SK-N-SH treated with all-trans-retinoic acid at 6 μM for 48 hours (cell line): Measurements from ENCODE around the gene PAK5.
A peak's percentile ranks its signal among the peaks of the same experiment; 100 is the strongest.

Source experiments
- ATAC-seq: fragments of 200-7000 bp; cut with Tn5 transposase; 3 replicates; pipeline ENCODE4 v1.9.1; 2020; ENCODE audit warnings: mild to moderate bottlenecking, moderate library complexity
- BACH2 ChIP-seq: fragments of 250-450 bp; sonication (Bioruptor Pico); IDR thresholded peaks from 2 replicates; pipeline ENCODE4 v1.9.0; 2021; ENCODE audit warnings: mild to moderate bottlenecking, borderline replicate concordance
- CREB5 ChIP-seq: fragments of 250-450 bp; sonication (Bioruptor Pico); IDR thresholded peaks from 2 replicates; pipeline ENCODE4 v1.5.1; 2020; ENCODE audit warnings: low read depth, mild to moderate bottlenecking, moderate library complexity
- CSDC2 ChIP-seq: fragments of 250-450 bp; sonication (Bioruptor Pico); IDR thresholded peaks from 2 replicates; pipeline ENCODE4 v1.5.0; 2020; ENCODE audit warnings: mild to moderate bottlenecking, moderate library complexity
- CSRNP3 ChIP-seq: fragments of 250-450 bp; sonication (Bioruptor Pico); IDR thresholded peaks from 2 replicates; pipeline ENCODE4 v1.5.1; 2021; ENCODE audit warnings: mild to moderate bottlenecking, moderate library complexity
- ESRRG ChIP-seq: fragments of 250-450 bp; sonication (Bioruptor Pico); IDR thresholded peaks from 2 replicates; pipeline ENCODE4 v1.6.1; 2021; ENCODE audit warnings: mild to moderate bottlenecking
- GLIS3 ChIP-seq: fragments of 250-450 bp; sonication (Bioruptor Pico); IDR thresholded peaks from 2 replicates; pipeline ENCODE4 v1.5.0; 2020; ENCODE audit warnings: mild to moderate bottlenecking, moderate library complexity
- ISL1 ChIP-seq: fragments of 250-450 bp; sonication (Bioruptor Pico); IDR thresholded peaks from 2 replicates; pipeline ENCODE4 v2.1.2; 2022; ENCODE audit warnings: mild to moderate bottlenecking, moderate library complexity
- OSR1 ChIP-seq: fragments of 250-450 bp; sonication (Bioruptor Pico); IDR thresholded peaks from 2 replicates; pipeline ENCODE4 v1.8.0; 2022; ENCODE audit warnings: moderate library complexity, mild to moderate bottlenecking, inconsistent platforms
- PATZ1 ChIP-seq: fragments of 250-450 bp; sonication (Bioruptor Pico); IDR thresholded peaks from 2 replicates; pipeline ENCODE4 v1.8.0; 2020; ENCODE audit warnings: mild to moderate bottlenecking, moderate library complexity, borderline replicate concordance
- POU6F1 ChIP-seq: fragments of 250-450 bp; sonication (Bioruptor Pico); IDR thresholded peaks from 2 replicates; pipeline ENCODE4 v1.8.0; 2021; ENCODE audit warnings: low read depth, mild to moderate bottlenecking, moderate library complexity, borderline replicate concordance
- PPARA ChIP-seq: fragments of 250-450 bp; sonication (Bioruptor Pico); IDR thresholded peaks from 2 replicates; pipeline ENCODE4 v1.5.0; 2020; ENCODE audit warnings: mild to moderate bottlenecking, borderline replicate concordance
- RARB ChIP-seq: fragments of 250-450 bp; sonication (Bioruptor Pico); IDR thresholded peaks from 2 replicates; pipeline ENCODE4 v1.8.0; 2021; ENCODE audit warnings: mild to moderate bottlenecking, moderate library complexity
- SNAI2 ChIP-seq: fragments of 250-450 bp; sonication (Bioruptor Pico); IDR thresholded peaks from 2 replicates; pipeline ENCODE4 v1.5.0; 2020; ENCODE audit warnings: mild to moderate bottlenecking, moderate library complexity
- TCF4 ChIP-seq: fragments of 250-450 bp; sonication (Bioruptor Pico); IDR thresholded peaks from 2 replicates; pipeline ENCODE4 v1.8.0; 2021; ENCODE audit warnings: mild to moderate bottlenecking, moderate library complexity, borderline replicate concordance
- TOX ChIP-seq: fragments of 250-450 bp; sonication (Bioruptor Pico); IDR thresholded peaks from 2 replicates; pipeline ENCODE4 v1.8.0; 2021; ENCODE audit warnings: mild to moderate bottlenecking, moderate library complexity, borderline replicate concordance
- TSHZ2 ChIP-seq: fragments of 250-450 bp; sonication (Bioruptor Pico); IDR thresholded peaks from 2 replicates; pipeline ENCODE4 v1.5.0; 2020; ENCODE audit warnings: mild to moderate bottlenecking, moderate library complexity
- ZC3H10 ChIP-seq: fragments of 250-450 bp; sonication (Bioruptor Pico); IDR thresholded peaks from 2 replicates; pipeline ENCODE4 v1.5.1; 2021; ENCODE audit warnings: mild to moderate bottlenecking, moderate library complexity
- ZFP3 ChIP-seq: fragments of 250-450 bp; sonication (Bioruptor Pico); IDR thresholded peaks from 2 replicates; pipeline ENCODE4 v1.5.0; 2020; ENCODE audit warnings: mild to moderate bottlenecking, moderate library complexity
- ZFP30 ChIP-seq: fragments of 450-650 bp; formaldehyde crosslinking; IDR thresholded peaks from 2 replicates; pipeline ENCODE4 v1.5.0; 2022; ENCODE audit warnings: mild to moderate bottlenecking, moderate library complexity
- ZNF565 ChIP-seq: fragments of 450-650 bp; formaldehyde crosslinking; conservative IDR thresholded peaks from 2 replicates; pipeline ENCODE4 v1.5.0; 2020; ENCODE audit warnings: low read depth, mild to moderate bottlenecking, moderate library complexity
- ZNF70 ChIP-seq: fragments of 450-650 bp; formaldehyde crosslinking; IDR thresholded peaks from 2 replicates; pipeline ENCODE4 v1.5.0; 2020; ENCODE audit warnings: mild to moderate bottlenecking, moderate library complexity
- ZNF8 ChIP-seq: fragments of 450-650 bp; formaldehyde crosslinking; IDR thresholded peaks from 2 replicates; pipeline ENCODE4 v1.5.0; 2020; ENCODE audit warnings: mild to moderate bottlenecking, moderate library complexity

The PAK5 gene

GRCh38 chr20:9516234-9516871 lies 322.5 kb downstream of the PAK5 start (continued):
- TF ChIP-seq PATZ1 (CRISPR knock-in tag), result no peak
- TF ChIP-seq PPARA (CRISPR knock-in tag), result no peak
- no peak for TF ChIP-seq GLIS3 (CRISPR knock-in tag)
- TF ChIP-seq RARB (CRISPR knock-in tag), result no peak
- TF ChIP-seq ZFP30 (CRISPR knock-in tag), result no peak
- no peak for TF ChIP-seq ISL1 (CRISPR knock-in tag)
- TF ChIP-seq, all 23 proteins: peak for 0

- peak; percentile 43 for ATAC-seq
- TF ChIP-seq CSDC2, result no peak
- TF ChIP-seq SNAI2, result no peak
- TF ChIP-seq GLIS3 (CRISPR knock-in tag), result no peak
- TF ChIP-seq OSR1 (CRISPR knock-in tag), result no peak
- no peak for TF ChIP-seq ZNF70 (CRISPR knock-in tag)
- no peak for TF ChIP-seq ZNF565
- no peak for TF ChIP-seq ZFP3 (CRISPR knock-in tag)
- TF ChIP-seq TCF4, result no peak
- TF ChIP-seq RARB (CRISPR knock-in tag), result no peak
- TF ChIP-seq ZC3H10 (CRISPR knock-in tag), result no peak
- TF ChIP-seq ISL1 (CRISPR knock-in tag), result no peak
- TF ChIP-seq ZFP30 (CRISPR knock-in tag), result no peak
- TF ChIP-seq BACH2 (CRISPR knock-in tag), result no peak
- TF ChIP-seq TSHZ2 (CRISPR knock-in tag), result no peak
- no peak for TF ChIP-seq ESRRG (CRISPR knock-in tag)
- TF ChIP-seq PPARA (CRISPR knock-in tag), result no peak
- no peak for TF ChIP-seq ZNF8
- no peak for TF ChIP-seq CSRNP3 (CRISPR knock-in tag)
- no peak for TF ChIP-seq POU6F1
Observed at GRCh38 chr20:9515741-9516233, 323.1 kb downstream of the PAK5 start.

GRCh38 chr20:9515214-9515585 lies 323.7 kb downstream of the PAK5 start:
- peak; percentile 62 for ATAC-seq
- no peak for TF ChIP-seq OSR1 (CRISPR knock-in tag)
- TF ChIP-seq ZFP30 (CRISPR knock-in tag), result no peak
- TF ChIP-seq CSDC2, result no peak
- TF ChIP-seq SNAI2, result no peak
- no peak for TF ChIP-seq ZNF565
- TF ChIP-seq RARB (CRISPR knock-in tag), result no peak
- TF ChIP-seq ZC3H10 (CRISPR knock-in tag), result no peak
- TF ChIP-seq BACH2 (CRISPR knock-in tag), result no peak
- no peak for TF ChIP-seq GLIS3 (CRISPR knock-in tag)
- TF ChIP-seq TSHZ2 (CRISPR knock-in tag), result no peak
- TF ChIP-seq CREB5 (CRISPR knock-in tag), result no peak
- no peak for TF ChIP-seq CSRNP3 (CRISPR knock-in tag)
- no peak for TF ChIP-seq ZNF70 (CRISPR knock-in tag)
- no peak for TF ChIP-seq TCF4
- TF ChIP-seq PPARA (CRISPR knock-in tag), result no peak
- TF ChIP-seq ZNF8, result no peak
- TF ChIP-seq ISL1 (CRISPR knock-in tag), result no peak
- no peak for TF ChIP-seq ESRRG (CRISPR knock-in tag)
- TF ChIP-seq TOX (CRISPR knock-in tag), result no peak
